Left lung (tissue), 10 donors: Measurements from ENCODE around the gene RIMS1. TPM values are rescaled to one million over a fixed set of nuclear protein-coding genes. Genes with fewer than 3 reads are reported as not detected.
A peak's percentile ranks its signal among the peaks of the same experiment; 100 is the strongest.

ENCODE experiments used
- ATAC-seq: fragments of 200-7000 bp; cut with Tn5 transposase; one replicate; pipeline ENCODE4 v1.9.1; 2020; ENCODE audit warnings: moderate library complexity
- DNase-seq, 4 donors: peaks; one replicate each; pipeline ENCODE4 v3.0.0-alpha.2; 2013 to 2020
- H3K27ac ChIP-seq, 2 donors: fragments of 200-600 bp; sonication (generic) in 1 of 2; one replicate each; pipeline versions ENCODE4 v1.5.0 to v1.8.0; 2020 to 2021
- H3K27me3 ChIP-seq, 2 donors: fragments of 200-600 bp; sonication (generic) in 1 of 2; one replicate each; pipeline versions ENCODE4 v1.5.0 to v1.8.0; 2020 to 2021
- H3K36me3 ChIP-seq, 2 donors: fragments of 200-600 bp; sonication (generic) in 1 of 2; one replicate each; pipeline versions ENCODE4 v1.5.0 to v1.8.0; 2020 to 2021
- H3K4me1 ChIP-seq, 2 donors: fragments of 200-600 bp; one replicate each; pipeline ENCODE4 v1.8.0; 2021
- H3K4me3 ChIP-seq, 2 donors: fragments of 200-600 bp; sonication (generic) in 1 of 2; one replicate each; pipeline versions ENCODE4 v1.5.0 to v1.8.0; 2020 to 2021; ENCODE audit warnings: mild to moderate bottlenecking in 1 of 2
- H3K9me3 ChIP-seq, 2 donors: fragments of 200-600 bp; sonication (generic) in 1 of 2; one replicate each; pipeline versions ENCODE4 v1.5.0 to v1.8.0; 2020 to 2021
- intact Hi-C, 2 donors: fragments of 100-400 bp; cut with DNase I; formaldehyde crosslinking; loops; one replicate each; pipeline versions ENCODE4 v1.11.2 to v1.14.2; 2022
- polyA plus RNA-seq, 6 donors: library from polyadenylated mRNA; unstranded; fragments of 120-200 nt; gene quantifications; one replicate each; pipeline ENCODE4 v1.2.1, GENCODE V29; 2013; ENCODE audit not compliant: insufficient read length in 6 of 6
- total RNA-seq, 2 donors: library from RNA; stranded (reverse); fragmentation: NEBNext Ultra II Directional; extraction: Animal tissue kit (Norgen Biotek cat#: 25700); gene quantifications; one replicate each; pipeline ENCODE4 v1.2.1, GENCODE V29; 2021
- TF ChIP-seq, protein P1 (sequence below), 2 donors: fragments of 200-600 bp; sonication (generic) in 1 of 2; IDR thresholded peaks; one replicate each; pipeline versions ENCODE4 v1.5.0 to v1.8.0; 2021; ENCODE audit warnings: antibody characterized with exemption in 2 of 2
- donor health status: DM: no; HTN: yes; CAD: no.
- donor health status: DM: no; HTN: no; CAD: no.

RIMS1 gene
- total and polyA plus RNA-seq, 8 donors: 0.50 to 2.0 (median 0.77) TPM

GRCh38 chr6:72305971-72306370 is 419.6 kb downstream of the RIMS1 start:
- intact Hi-C loops: no loop called here
- no peak for ATAC-seq
- H3K36me3 ChIP-seq: no peaks in the 10 kb centered on the region

GRCh38 chr6:72316675-72317380 is 430.5 kb downstream of the RIMS1 start:
- intact Hi-C loops: no loop called here
- H3K4me1 ChIP-seq: no peaks in the 10 kb centered on the region
- H3K36me3 ChIP-seq: no peaks in the 10 kb centered on the region
- TF ChIP-seq, protein P1, sequence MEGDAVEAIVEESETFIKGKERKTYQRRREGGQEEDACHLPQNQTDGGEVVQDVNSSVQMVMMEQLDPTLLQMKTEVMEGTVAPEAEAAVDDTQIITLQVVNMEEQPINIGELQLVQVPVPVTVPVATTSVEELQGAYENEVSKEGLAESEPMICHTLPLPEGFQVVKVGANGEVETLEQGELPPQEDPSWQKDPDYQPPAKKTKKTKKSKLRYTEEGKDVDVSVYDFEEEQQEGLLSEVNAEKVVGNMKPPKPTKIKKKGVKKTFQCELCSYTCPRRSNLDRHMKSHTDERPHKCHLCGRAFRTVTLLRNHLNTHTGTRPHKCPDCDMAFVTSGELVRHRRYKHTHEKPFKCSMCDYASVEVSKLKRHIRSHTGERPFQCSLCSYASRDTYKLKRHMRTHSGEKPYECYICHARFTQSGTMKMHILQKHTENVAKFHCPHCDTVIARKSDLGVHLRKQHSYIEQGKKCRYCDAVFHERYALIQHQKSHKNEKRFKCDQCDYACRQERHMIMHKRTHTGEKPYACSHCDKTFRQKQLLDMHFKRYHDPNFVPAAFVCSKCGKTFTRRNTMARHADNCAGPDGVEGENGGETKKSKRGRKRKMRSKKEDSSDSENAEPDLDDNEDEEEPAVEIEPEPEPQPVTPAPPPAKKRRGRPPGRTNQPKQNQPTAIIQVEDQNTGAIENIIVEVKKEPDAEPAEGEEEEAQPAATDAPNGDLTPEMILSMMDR (IDR thresholded peaks at IDR 0.05): no peak
- peak in 1 of 4 donors; percentile 49 for DNase-seq
- no peaks in the 10 kb centered on the region for H3K9me3 ChIP-seq
- no peak overlapping the region for H3K27ac ChIP-seq
- H3K27me3 ChIP-seq: no peaks in the 10 kb centered on the region
- no peak for ATAC-seq
- H3K4me3 ChIP-seq: no peak overlapping the region

More at GRCh38 chr6:72305971-72306370, 419.6 kb downstream of the RIMS1 start:
- TF ChIP-seq, protein P1 (IDR thresholded peaks at IDR 0.05): no peak
- Histone ChIP-seq H3K9me3 (no peaks in the 10 kb centered on the region), H3K4me1 (no peaks in the 10 kb centered on the region), H3K27me3 (no peaks in the 10 kb centered on the region), H3K27ac (no peak overlapping the region), H3K4me3 (no peak overlapping the region)
- DNase-seq: no peak

- no peaks in the 10 kb centered on the region for H3K27me3 ChIP-seq
- no peak overlapping the region for H3K27ac ChIP-seq
- no peak overlapping the region for H3K4me3 ChIP-seq
- H3K36me3 ChIP-seq: no peaks in the 10 kb centered on the region
- intact Hi-C loops: no loop called here
- TF ChIP-seq, protein P1 (IDR thresholded peaks at IDR 0.05): no peak
- DNase-seq: no peak
- no peaks in the 10 kb centered on the region for H3K9me3 ChIP-seq
- no peak for ATAC-seq
- no peaks in the 10 kb centered on the region for H3K4me1 ChIP-seq
Observed at GRCh38 chr6:72321788-72322187, 435.4 kb downstream of the RIMS1 start.

- Histone ChIP-seq H3K27ac (no peak overlapping the region), H3K27me3 (no peaks in the 10 kb centered on the region), H3K9me3 (no peaks in the 10 kb centered on the region), H3K36me3 (no peaks in the 10 kb centered on the region), H3K4me3 (no peak overlapping the region), H3K4me1 (no peaks in the 10 kb centered on the region)
- DNase-seq: no peak
- TF ChIP-seq, protein P1 (IDR thresholded peaks at IDR 0.05): no peak
- no peak for ATAC-seq
- intact Hi-C loops: no loop called here
Observed at GRCh38 chr6:72322771-72323170, 436.4 kb downstream of the RIMS1 start.

DNA sequence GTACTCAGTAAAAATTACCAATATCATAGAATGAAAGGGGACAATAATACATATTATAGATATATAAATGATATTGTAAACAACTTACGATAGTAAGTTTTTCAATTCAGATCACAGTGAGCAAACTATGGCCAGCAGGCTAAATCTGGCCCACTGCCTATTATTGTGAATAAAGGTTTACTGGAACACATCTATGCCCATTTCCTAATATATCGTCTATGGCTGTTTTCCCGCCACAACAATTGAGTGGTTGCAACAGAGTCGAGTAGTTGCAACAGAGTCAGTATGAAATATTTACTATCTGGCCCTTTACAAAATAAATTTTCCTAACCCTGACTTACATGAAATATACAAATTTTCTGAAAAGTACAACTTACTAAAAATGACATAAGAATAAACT is 438.2 kb downstream of the RIMS1 start:
- Histone ChIP-seq H3K4me3 (no peak overlapping the region), H3K9me3 (no peaks in the 10 kb centered on the region)
- DNase-seq: no peak

More for the DNA sequence above, 438.2 kb downstream of the RIMS1 start:
- no peak overlapping the region for H3K27ac ChIP-seq
- intact Hi-C loops: no loop called here
- TF ChIP-seq, protein P1 (IDR thresholded peaks at IDR 0.05): no peak
- no peaks in the 10 kb centered on the region for H3K27me3 ChIP-seq
- no peaks in the 10 kb centered on the region for H3K4me1 ChIP-seq
- H3K36me3 ChIP-seq: no peaks in the 10 kb centered on the region
- no peak for ATAC-seq
